GM06990 (cell line): Measurements from ENCODE around the gene BARX1.
"Not testable (repeated sequence)": the region's sequence is repeated elsewhere in the genome, so short reads cannot be mapped to it uniquely, and the experiment has no call there.

Source experiments
- DNase-seq: peaks from one replicate; pipeline ENCODE4 v3.0.0-alpha.2; 2011; ENCODE audit not compliant: insufficient read length; ENCODE audit errors: extremely low read depth
- H3K27me3 ChIP-seq: replicated peaks from 2 replicates; pipeline ENCODE4 v1.6.0; 2011; ENCODE audit warnings: low read length; ENCODE audit not compliant: control insufficient read depth, insufficient read depth
- H3K36me3 ChIP-seq: 2 replicates; pipeline ENCODE4 v1.5.1; 2011; ENCODE audit warnings: low read length; ENCODE audit not compliant: control insufficient read depth, insufficient read depth
- H3K4me3 ChIP-seq: replicated peaks from 2 replicates; pipeline ENCODE4 v1.5.1; 2011; ENCODE audit warnings: low read depth, mild to moderate bottlenecking, control low read depth, low read length
- TF ChIP-seq, protein P1 (sequence below): IDR thresholded peaks from 2 replicates; pipeline ENCODE4 v1.5.1; 2011; ENCODE audit warnings: low read length, control low read depth, mild to moderate bottlenecking, inconsistent platforms; ENCODE audit not compliant: insufficient read depth, poor library complexity, severe bottlenecking

BARX1 gene

DNA sequence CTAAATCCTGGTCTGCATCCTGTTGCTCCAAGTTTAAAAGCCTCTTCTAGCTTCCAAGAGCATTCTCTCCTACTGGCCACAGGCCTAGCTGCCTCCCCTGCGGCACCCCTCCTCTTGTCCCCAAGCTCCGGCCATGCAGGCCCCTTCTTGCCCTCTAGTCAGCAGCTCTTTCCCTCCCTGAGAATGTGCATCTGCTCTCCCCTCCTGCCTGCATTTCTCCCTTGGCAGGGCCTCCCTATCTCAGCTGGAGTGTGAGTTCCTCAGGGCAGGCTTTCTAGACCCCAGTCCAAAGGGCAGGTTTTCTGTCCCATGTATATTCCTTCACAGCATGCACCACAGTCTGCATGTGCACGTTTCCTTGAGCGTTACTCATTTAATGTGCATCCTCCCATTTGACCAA, 24.6 kb upstream of the BARX1 start:
- no peak for DNase-seq
- H3K36me3 ChIP-seq: no peaks in the 10 kb centered on the region
- TF ChIP-seq, protein P1, sequence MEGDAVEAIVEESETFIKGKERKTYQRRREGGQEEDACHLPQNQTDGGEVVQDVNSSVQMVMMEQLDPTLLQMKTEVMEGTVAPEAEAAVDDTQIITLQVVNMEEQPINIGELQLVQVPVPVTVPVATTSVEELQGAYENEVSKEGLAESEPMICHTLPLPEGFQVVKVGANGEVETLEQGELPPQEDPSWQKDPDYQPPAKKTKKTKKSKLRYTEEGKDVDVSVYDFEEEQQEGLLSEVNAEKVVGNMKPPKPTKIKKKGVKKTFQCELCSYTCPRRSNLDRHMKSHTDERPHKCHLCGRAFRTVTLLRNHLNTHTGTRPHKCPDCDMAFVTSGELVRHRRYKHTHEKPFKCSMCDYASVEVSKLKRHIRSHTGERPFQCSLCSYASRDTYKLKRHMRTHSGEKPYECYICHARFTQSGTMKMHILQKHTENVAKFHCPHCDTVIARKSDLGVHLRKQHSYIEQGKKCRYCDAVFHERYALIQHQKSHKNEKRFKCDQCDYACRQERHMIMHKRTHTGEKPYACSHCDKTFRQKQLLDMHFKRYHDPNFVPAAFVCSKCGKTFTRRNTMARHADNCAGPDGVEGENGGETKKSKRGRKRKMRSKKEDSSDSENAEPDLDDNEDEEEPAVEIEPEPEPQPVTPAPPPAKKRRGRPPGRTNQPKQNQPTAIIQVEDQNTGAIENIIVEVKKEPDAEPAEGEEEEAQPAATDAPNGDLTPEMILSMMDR: no peak
- H3K27me3 ChIP-seq: no peaks in the 10 kb centered on the region; the same call in 1 of the 2 replicates
- H3K4me3 ChIP-seq: no peak overlapping the region

DNA sequence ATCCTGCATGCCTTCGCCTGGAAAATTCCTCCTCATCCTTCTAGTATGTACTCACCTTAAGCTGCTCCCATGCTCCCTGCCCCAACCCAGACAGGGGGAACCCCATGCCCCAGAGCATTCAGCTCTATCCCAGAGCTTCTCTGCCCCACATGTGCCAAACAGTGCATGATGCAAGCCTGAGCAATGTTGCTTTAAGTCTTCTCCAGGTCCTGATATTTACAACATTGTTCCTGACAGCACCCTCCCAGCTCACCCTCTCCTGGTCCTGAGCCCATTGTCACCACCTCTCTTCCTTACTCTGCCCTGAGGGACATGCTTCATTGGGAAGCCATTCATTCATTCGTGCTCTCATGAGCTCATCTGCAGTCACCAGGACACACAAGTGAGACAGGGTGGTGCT, 23.4 kb upstream of the BARX1 start:
- no peak overlapping the region for H3K4me3 ChIP-seq
- no peak for DNase-seq
- H3K27me3 ChIP-seq: no peaks in the 10 kb centered on the region; the same call in 1 of the 2 replicates
- H3K36me3 ChIP-seq: no peaks in the 10 kb centered on the region
- TF ChIP-seq, protein P1: no peak

DNA sequence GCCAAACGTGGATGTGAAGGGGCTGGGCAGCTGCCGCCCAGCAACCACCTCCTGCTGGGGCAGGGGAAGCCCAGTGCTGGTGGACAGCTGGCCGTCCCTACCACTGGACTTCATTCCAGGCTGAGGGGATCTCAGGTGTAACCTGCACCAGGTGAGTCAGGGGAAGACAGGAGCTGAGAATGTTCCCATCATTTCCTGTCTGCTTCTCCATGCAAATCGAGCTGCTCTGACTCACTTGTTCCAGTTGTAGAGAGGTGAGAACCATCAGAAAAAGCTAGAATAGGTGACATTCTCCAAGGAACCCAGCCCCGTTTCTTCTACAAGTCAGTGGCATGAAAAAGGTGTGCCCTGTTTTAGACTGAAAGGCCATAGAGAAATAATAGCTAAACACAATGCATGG, 21.8 kb upstream of the BARX1 start:
- Histone ChIP-seq H3K27me3 (no peaks in the 10 kb centered on the region; the same call in 1 of the 2 replicates), H3K4me3 (no peak overlapping the region), H3K36me3 (no peaks in the 10 kb centered on the region)
- no peak for DNase-seq
- TF ChIP-seq, protein P1: no peak

DNA sequence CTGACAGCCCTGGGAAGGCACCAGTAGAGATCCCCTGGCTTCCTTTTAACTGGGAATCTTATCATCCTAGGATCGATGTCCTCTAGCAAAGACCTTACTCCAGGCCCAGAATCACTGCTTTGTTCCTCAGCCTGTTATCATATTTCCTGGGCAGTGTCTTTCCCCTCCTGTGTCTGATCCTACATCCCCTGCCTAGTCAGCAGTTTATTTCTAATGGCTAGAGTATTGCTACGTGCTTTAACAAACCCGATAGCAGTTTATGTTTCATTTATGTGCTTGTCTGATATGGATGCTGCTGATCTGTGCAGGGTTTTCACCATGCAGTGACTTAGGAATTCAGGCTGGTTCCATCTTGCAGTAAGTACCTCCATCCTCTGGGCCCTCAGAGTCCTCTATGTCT, 20.9 kb upstream of the BARX1 start:
- Histone ChIP-seq H3K36me3 (no peaks in the 10 kb centered on the region), H3K4me3 (no peak overlapping the region), H3K27me3 (no peaks in the 10 kb centered on the region; the same call in 1 of the 2 replicates)
- no peak for DNase-seq
- TF ChIP-seq, protein P1: no peak

DNA sequence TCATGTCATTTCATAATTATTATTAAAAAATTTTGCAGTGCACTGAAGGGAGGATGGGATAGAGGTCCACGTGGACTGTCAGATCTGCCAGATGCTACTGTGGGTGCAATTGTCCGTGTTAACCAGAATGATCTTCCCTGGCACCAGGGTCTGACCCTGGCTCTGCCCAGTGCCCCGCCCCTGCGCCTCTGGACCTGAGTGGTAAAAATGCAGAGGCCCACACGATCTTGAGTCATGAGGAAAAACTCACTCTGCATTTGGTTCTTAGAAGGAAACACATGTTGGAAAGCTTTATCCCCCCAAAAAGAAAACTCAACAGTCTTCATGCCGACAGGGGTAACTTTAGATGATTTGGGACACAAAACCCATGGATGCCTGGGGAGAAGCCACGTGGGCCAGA, 20.1 kb upstream of the BARX1 start:
- no peaks in the 10 kb centered on the region for H3K36me3 ChIP-seq
- H3K4me3 ChIP-seq: no peak overlapping the region
- TF ChIP-seq, protein P1: no peak

DNA sequence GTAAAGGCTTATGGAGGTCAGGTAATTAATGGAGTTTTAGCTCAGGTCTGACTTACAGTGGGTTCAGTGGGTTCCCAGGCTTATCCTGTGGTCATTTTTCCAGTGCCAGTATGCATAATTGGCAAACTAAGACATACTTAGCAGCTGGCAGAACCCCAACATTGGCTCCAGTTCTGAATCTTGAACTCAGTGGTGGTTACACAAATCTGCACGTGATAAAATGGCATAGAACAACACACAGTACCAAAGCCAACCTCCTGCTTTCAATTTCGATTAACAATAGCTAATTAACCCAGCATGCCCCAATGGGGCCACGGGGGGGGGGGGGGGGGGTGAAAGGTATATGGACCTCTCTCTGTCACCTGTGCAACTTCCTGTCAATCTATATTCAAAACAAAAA, 19.0 kb upstream of the BARX1 start:
- Histone ChIP-seq H3K36me3 (no peaks in the 10 kb centered on the region), H3K27me3 (no peaks in the 10 kb centered on the region; the same call in 1 of the 2 replicates), H3K4me3 (no peak overlapping the region)
- TF ChIP-seq, protein P1: no peak
- no peak for DNase-seq

More for the DNA sequence above, 20.1 kb upstream of the BARX1 start:
- no peaks in the 10 kb centered on the region; the same call in 1 of the 2 replicates for H3K27me3 ChIP-seq
- DNase-seq: no peak

DNA sequence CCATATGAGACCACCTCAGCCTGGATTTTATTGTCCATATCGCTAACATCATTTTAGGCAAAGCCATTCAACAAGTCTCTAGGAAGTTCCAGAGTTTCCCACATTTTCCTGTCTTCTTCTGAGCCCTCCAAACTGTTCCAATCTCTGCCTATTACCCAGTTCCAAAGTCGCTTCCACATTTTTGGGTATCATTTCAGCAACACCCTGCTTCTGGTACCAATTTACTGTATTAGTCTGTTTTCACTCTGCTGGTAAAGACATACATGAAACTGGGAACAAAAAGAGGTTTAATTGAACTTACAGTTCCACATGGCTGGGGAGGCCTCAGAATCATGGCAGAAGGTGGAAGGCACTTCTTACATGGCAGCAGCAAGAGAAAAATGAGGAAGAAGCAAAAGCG, 17.5 kb upstream of the BARX1 start:
- DNase-seq, H3K36me3 ChIP-seq, H3K4me3 ChIP-seq, H3K27me3 ChIP-seq: not testable (repeated sequence)
